Brain microvascular endothelial cell (primary cell): Measurements from ENCODE around the gene ARHGAP25.

ENCODE experiments used
- DNase-seq: peaks from one replicate; pipeline ENCODE4 v3.0.0-alpha.2; 2020
- H3K27ac ChIP-seq: fragments of 250-450 bp; sonication (Bioruptor Pico); 2 replicates; pipeline ENCODE4 v1.5.1; 2020; ENCODE audit warnings: mild to moderate bottlenecking, moderate library complexity
- H3K27me3 ChIP-seq: fragments of 250-450 bp; sonication (Bioruptor Pico); replicated peaks from 2 replicates; pipeline ENCODE4 v1.5.1; 2020; ENCODE audit warnings: mild to moderate bottlenecking
- H3K36me3 ChIP-seq: fragments of 250-450 bp; sonication (Bioruptor Pico); replicated peaks from 2 replicates; pipeline ENCODE4 v1.5.1; 2020; ENCODE audit warnings: mild to moderate bottlenecking
- H3K4me3 ChIP-seq: 2 replicates; pipeline ENCODE4 v1.5.1; 2011; ENCODE audit warnings: low read depth, mild to moderate bottlenecking, control low read depth, low read length, moderate library complexity
- in situ Hi-C: cut with HindIII; loops from 2 replicates; pipeline ENCODE4 v1.10.0; 2017; ENCODE audit warnings: low sequenced_read_pairs, low pct_ligation_motif_present
- TF ChIP-seq, protein P1 (sequence below): IDR thresholded peaks from 2 replicates; pipeline ENCODE4 v1.5.1; 2011; ENCODE audit warnings: low read depth, mild to moderate bottlenecking, moderate library complexity, low read length, control low read depth, inconsistent platforms; ENCODE audit errors: missing control alignments

ARHGAP25 gene

DNA sequence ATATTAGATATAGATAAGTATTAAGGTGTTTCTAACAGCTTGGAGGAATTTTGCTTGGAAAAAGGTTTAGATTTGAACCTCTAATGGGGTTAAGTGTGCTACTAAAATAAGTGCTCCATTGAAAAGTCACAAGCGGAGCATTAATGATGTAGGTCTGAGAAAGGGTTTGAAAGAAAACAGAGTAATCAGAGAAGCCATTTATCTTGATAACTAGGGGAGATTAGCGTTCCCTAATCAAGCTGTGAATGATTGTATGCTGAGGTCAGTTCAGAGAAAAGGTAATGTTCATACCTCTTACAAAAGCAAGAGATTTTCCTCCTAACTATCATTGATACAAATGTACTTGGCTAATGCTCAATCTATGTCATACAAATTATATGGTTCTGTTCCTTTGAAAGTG lies 1.5 kb downstream of the ARHGAP25 start:
- TF ChIP-seq, protein P1, sequence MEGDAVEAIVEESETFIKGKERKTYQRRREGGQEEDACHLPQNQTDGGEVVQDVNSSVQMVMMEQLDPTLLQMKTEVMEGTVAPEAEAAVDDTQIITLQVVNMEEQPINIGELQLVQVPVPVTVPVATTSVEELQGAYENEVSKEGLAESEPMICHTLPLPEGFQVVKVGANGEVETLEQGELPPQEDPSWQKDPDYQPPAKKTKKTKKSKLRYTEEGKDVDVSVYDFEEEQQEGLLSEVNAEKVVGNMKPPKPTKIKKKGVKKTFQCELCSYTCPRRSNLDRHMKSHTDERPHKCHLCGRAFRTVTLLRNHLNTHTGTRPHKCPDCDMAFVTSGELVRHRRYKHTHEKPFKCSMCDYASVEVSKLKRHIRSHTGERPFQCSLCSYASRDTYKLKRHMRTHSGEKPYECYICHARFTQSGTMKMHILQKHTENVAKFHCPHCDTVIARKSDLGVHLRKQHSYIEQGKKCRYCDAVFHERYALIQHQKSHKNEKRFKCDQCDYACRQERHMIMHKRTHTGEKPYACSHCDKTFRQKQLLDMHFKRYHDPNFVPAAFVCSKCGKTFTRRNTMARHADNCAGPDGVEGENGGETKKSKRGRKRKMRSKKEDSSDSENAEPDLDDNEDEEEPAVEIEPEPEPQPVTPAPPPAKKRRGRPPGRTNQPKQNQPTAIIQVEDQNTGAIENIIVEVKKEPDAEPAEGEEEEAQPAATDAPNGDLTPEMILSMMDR: no peak
- Histone ChIP-seq H3K36me3 (no peaks in the 10 kb centered on the region), H3K27me3 (no peaks in the 10 kb centered on the region), H3K4me3 (no peak overlapping the region), H3K27ac (no peak overlapping the region)
- in situ Hi-C loops: no loop called here
- no peak for DNase-seq

DNA sequence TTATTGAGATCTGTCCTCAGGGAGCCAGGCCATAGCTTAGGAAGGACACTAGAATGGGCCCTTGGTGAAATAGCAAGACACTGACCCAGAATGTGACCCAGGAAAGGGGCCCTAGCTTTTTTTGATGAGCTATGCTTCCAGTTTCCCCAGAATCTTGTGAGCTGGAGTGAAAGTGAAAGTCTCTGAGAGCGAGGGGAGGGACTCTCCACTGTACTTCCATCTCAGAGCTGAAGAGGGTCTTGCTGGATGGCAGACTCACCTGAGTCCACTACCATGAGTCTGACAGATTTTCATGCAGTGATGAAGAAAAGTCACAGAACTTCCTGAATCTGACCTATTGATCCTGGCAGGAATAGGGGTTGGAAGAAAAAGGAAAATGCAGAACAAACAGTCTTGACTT lies 3.1 kb downstream of the ARHGAP25 start:
- in situ Hi-C loops: no loop called here
- H3K27ac ChIP-seq: no peak overlapping the region
- TF ChIP-seq, protein P1: no peak
- H3K27me3 ChIP-seq: no peaks in the 10 kb centered on the region
- no peak overlapping the region for H3K4me3 ChIP-seq
- no peaks in the 10 kb centered on the region for H3K36me3 ChIP-seq
- no peak for DNase-seq

GRCh38 chr2:68738906-68739594 lies 4.4 kb downstream of the ARHGAP25 start:
- H3K36me3 ChIP-seq: no peaks in the 10 kb centered on the region
- DNase-seq: no peak
- in situ Hi-C loops: no loop called here
- H3K27me3 ChIP-seq: no peaks in the 10 kb centered on the region
- H3K4me3 ChIP-seq: no peak overlapping the region
- TF ChIP-seq, protein P1: no peak
- H3K27ac ChIP-seq: no peak overlapping the region

DNA sequence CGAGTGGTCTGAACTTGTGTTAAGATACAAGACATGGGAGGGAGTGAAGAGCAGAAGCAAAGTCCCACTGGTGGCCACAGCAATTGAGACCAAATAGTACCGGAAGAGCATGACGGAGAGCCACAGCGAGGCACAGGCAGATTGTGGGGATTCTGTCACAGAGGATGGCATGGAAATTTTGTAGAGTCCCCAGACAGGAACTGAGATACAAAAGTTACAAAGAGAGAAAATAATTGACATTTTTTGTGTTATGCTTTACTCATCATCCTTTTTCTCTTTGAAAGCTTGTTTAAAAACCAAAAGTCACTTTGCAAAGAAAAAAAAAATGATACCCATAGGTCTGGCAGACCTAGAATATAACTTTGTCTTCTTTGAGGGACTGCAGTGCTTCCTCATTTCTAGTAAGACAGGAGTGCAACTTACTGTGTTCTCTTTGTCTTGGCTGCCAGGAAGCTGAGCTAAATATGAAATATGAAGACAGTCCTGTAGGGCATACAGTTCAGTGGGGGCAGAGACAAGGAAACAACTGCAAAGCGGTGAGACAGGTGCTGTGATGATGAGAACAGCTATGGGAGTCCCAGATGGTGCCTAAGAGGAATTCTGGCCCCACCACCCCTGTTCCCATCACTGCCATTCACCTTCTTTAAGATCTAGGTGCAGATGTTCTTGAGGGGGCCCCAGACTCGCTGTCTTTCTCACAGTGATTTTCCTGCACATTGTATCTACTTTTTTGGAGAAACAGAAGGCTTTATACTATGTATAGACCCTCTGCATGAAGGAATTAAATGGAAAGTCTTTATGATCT lies 5.2 kb downstream of the ARHGAP25 start:
- Histone ChIP-seq H3K4me3 (no peak overlapping the region), H3K36me3 (no peaks in the 10 kb centered on the region), H3K27ac (no peak overlapping the region), H3K27me3 (no peaks in the 10 kb centered on the region)
- no peak for DNase-seq
- in situ Hi-C loops: no loop called here
- TF ChIP-seq, protein P1: no peak

GRCh38 chr2:68740400-68740914 lies 5.8 kb downstream of the ARHGAP25 start:
- in situ Hi-C loops: no loop called here
- Histone ChIP-seq H3K27me3 (no peaks in the 10 kb centered on the region), H3K27ac (no peak overlapping the region), H3K4me3 (no peak overlapping the region), H3K36me3 (no peaks in the 10 kb centered on the region)
- TF ChIP-seq, protein P1: no peak
- peak; percentile 11 for DNase-seq
